ENCODE results near the gene ANHX.
"Not testable (repeated sequence)": the region's sequence is repeated elsewhere in the genome, so short reads cannot be mapped to it uniquely, and the experiment has no call there.

The ANHX gene

GRCh38 chr12:133235401-133236112 lies at the start of gene ANHX:
ANHX (minus strand) TSS chr12:133235877; CDS start chr12:133234356, 1,521 bp downstream.
- no peak for DNase-seq (ENCODE audit: low spot score)

GRCh38 chr12:133264668-133265067 lies 29.0 kb upstream of the ANHX start:
- not testable (repeated sequence) for DNase-seq (ENCODE audit: low spot score)

- no peak for DNase-seq (ENCODE audit: low spot score)
These were observed 28.5 kb upstream of the ANHX start for GRCh38 chr12:133264173-133264572.

- no peak for DNase-seq (ENCODE audit: low spot score)
These were observed 20.6 kb upstream of the ANHX start for GRCh38 chr12:133256321-133256720.

GRCh38 chr12:133255833-133256232 lies 20.2 kb upstream of the ANHX start:
- not testable (repeated sequence) for DNase-seq (ENCODE audit: low spot score)

- no peak for DNase-seq (ENCODE audit: low spot score)
These were observed 16.1 kb upstream of the ANHX start for GRCh38 chr12:133251732-133252131.

- DNase-seq (ENCODE audit: low spot score): no peak
These were observed 879 bp upstream of the ANHX start for GRCh38 chr12:133236556-133236955.

- no peak for DNase-seq (ENCODE audit: low spot score)
These were observed 467 bp upstream of the ANHX start for GRCh38 chr12:133236144-133236543.

GRCh38 chr12:133234971-133235370 lies 706 bp downstream of the ANHX start:
- no peak for DNase-seq (ENCODE audit: low spot score)

GRCh38 chr12:133233993-133234564 lies 1.6 kb downstream of the ANHX start:
- DNase-seq (ENCODE audit: low spot score): no peak

- no peak for DNase-seq (ENCODE audit: low spot score)
These were observed 2.7 kb downstream of the ANHX start for GRCh38 chr12:133233006-133233405.

- DNase-seq (ENCODE audit: low spot score): no peak
These were observed 4.7 kb downstream of the ANHX start for GRCh38 chr12:133231001-133231400.

- DNase-seq (ENCODE audit: low spot score): no peak
These were observed 8.3 kb downstream of the ANHX start for GRCh38 chr12:133227281-133227852.

- no peak for DNase-seq (ENCODE audit: low spot score)
These were observed 9.0 kb downstream of the ANHX start for GRCh38 chr12:133226690-133227089.

- no peak for DNase-seq (ENCODE audit: low spot score)
These were observed 10.2 kb downstream of the ANHX start for GRCh38 chr12:133225527-133225926.

- DNase-seq (ENCODE audit: low spot score): no peak
These were observed 13.5 kb downstream of the ANHX start for GRCh38 chr12:133222211-133222610.

GRCh38 chr12:133221241-133221640 lies 14.4 kb downstream of the ANHX start:
- no peak for DNase-seq (ENCODE audit: low spot score)

- no peak for DNase-seq (ENCODE audit: low spot score)
These were observed 15.2 kb downstream of the ANHX start for GRCh38 chr12:133220521-133220920.

- DNase-seq (ENCODE audit: low spot score): no peak
These were observed 18.5 kb downstream of the ANHX start for GRCh38 chr12:133217219-133217618.

- no peak for DNase-seq (ENCODE audit: low spot score)
These were observed 20.0 kb downstream of the ANHX start for GRCh38 chr12:133215724-133216123.

- no peak for DNase-seq (ENCODE audit: low spot score)
These were observed 29.3 kb downstream of the ANHX start for GRCh38 chr12:133206390-133206789.

GRCh38 chr12:133204264-133204603 lies 31.4 kb downstream of the ANHX start:
- DNase-seq (ENCODE audit: low spot score): no peak

GRCh38 chr12:133203344-133204263 lies 32.1 kb downstream of the ANHX start:
- DNase-seq (ENCODE audit: low spot score): no peak

Data from ecto neural progenitor cell (in vitro differentiated cells).